OCI-LY3 (cell line): Measurements from ENCODE around the gene ITM2B.

ENCODE experiments used
- H2AFZ ChIP-seq: fragments of 200-600, 300-600 bp; shearing (Covaris generic); 2 replicates; pipeline ENCODE4 v1.6.0; 2014; ENCODE audit warnings: antibody characterized with exemption, low read depth, low read length
- H3K27ac ChIP-seq: fragments of 200-600, 300-600 bp; sonication (generic); 2 replicates; pipeline ENCODE4 v1.5.1; 2014; ENCODE audit warnings: mild to moderate bottlenecking, low read length, moderate library complexity, mixed read lengths
- H3K27me3 ChIP-seq: fragments of 200-600, 300-600 bp; sonication (generic); 2 replicates; pipeline ENCODE4 v1.6.1; 2014; ENCODE audit warnings: low read depth, low read length, mixed read lengths
- H3K36me3 ChIP-seq: fragments of 200-600, 300-600 bp; sonication (generic); replicated peaks from 2 replicates; pipeline ENCODE3; 2014; ENCODE audit warnings: low read depth, low read length, mixed read lengths
- H3K4me1 ChIP-seq: fragments of 300-600, 200-600 bp; sonication (generic); 2 replicates; pipeline ENCODE4 v1.6.1; 2014; ENCODE audit warnings: low read length, mixed read lengths
- H3K4me2 ChIP-seq: fragments of 200-600, 300-600 bp; sonication (generic); 2 replicates; pipeline ENCODE4 v1.6.1; 2014; ENCODE audit warnings: low read length, mixed read lengths
- H3K4me3 ChIP-seq: fragments of 300-600, 200-600 bp; sonication (generic); 2 replicates; pipeline ENCODE4 v1.5.1; 2014; ENCODE audit warnings: antibody characterized with exemption, mild to moderate bottlenecking, low read length, moderate library complexity
- H3K79me2 ChIP-seq: fragments of 300-600, 200-600 bp; shearing (Covaris generic); 2 replicates; pipeline ENCODE4 v1.6.1; 2014; ENCODE audit warnings: mild to moderate bottlenecking, low read length, mixed read lengths
- H3K9ac ChIP-seq: fragments of 300-600, 200-600 bp; shearing (Covaris generic); 2 replicates; pipeline ENCODE4 v1.6.0; 2014; ENCODE audit warnings: mild to moderate bottlenecking, low read length, moderate library complexity
- H3K9me3 ChIP-seq: fragments of 200-600, 300-600 bp; shearing (Covaris generic); 2 replicates; pipeline ENCODE4 v1.6.1; 2014; ENCODE audit warnings: low read length, mixed read lengths; ENCODE audit not compliant: insufficient read depth
- H4K20me1 ChIP-seq: fragments of 200-600, 300-600 bp; sonication (generic); 2 replicates; pipeline ENCODE4 v1.6.1; 2016; ENCODE audit warnings: low read length, mixed read lengths; ENCODE audit not compliant: insufficient read depth
- CTCF ChIP-seq: fragments of 200-600, 300-600 bp; sonication (generic); IDR thresholded peaks from 2 replicates; pipeline ENCODE4 v1.5.1; 2014; ENCODE audit warnings: antibody characterized with exemption, low read length, low read depth
- EZH2phosphoT487 ChIP-seq: fragments of 200-600 bp; shearing (Covaris generic); IDR thresholded peaks from 2 replicates; pipeline ENCODE4 v1.6.1; 2018; ENCODE audit warnings: antibody characterized with exemption, mixed run types, low read depth

ITM2B gene

GRCh38 chr13:48315969-48316650 is 83.1 kb downstream of the ITM2B start:
- Histone ChIP-seq H3K9me3 (no peaks in the 10 kb centered on the region), H2AFZ (no peak overlapping the region), H3K27ac (no peak overlapping the region), H4K20me1 (peaks cover 35% of the 10 kb centered on the region), H3K4me2 (no peak overlapping the region), H3K4me3 (no peak overlapping the region), H3K27me3 (no peaks in the 10 kb centered on the region), H3K36me3 (peaks cover 77% of the 10 kb centered on the region), H3K9ac (no peak overlapping the region), H3K79me2 (peaks cover 62% of the 10 kb centered on the region), H3K4me1 (no peaks in the 10 kb centered on the region)
- no peak for TF ChIP-seq CTCF
- TF ChIP-seq EZH2phosphoT487 = no peak

- Histone ChIP-seq H3K27me3 (no peaks in the 10 kb centered on the region), H3K4me1 (no peaks in the 10 kb centered on the region), H3K4me2 (no peak overlapping the region), H3K79me2 (peaks cover 60% of the 10 kb centered on the region), H2AFZ (no peak overlapping the region), H3K36me3 (peaks cover 80% of the 10 kb centered on the region), H3K9me3 (no peaks in the 10 kb centered on the region), H3K9ac (no peak overlapping the region), H3K4me3 (no peak overlapping the region), H3K27ac (no peak overlapping the region), H4K20me1 (peaks cover 33% of the 10 kb centered on the region)
- TF ChIP-seq CTCF (no peak), EZH2phosphoT487 (no peak)
Measured at GRCh38 chr13:48316826-48317510, 84.0 kb downstream of the ITM2B start.

GRCh38 chr13:48317511-48318376 is 84.7 kb downstream of the ITM2B start:
- Histone ChIP-seq H3K4me2 (no peak overlapping the region), H3K27me3 (no peaks in the 10 kb centered on the region), H3K9me3 (no peaks in the 10 kb centered on the region), H4K20me1 (peaks cover 36% of the 10 kb centered on the region), H3K4me1 (peaks cover 1% of the 10 kb centered on the region; the same call in 1 of the 2 replicates), H2AFZ (no peak overlapping the region), H3K36me3 (peaks cover 78% of the 10 kb centered on the region), H3K4me3 (no peak overlapping the region), H3K9ac (no peak overlapping the region), H3K79me2 (peaks cover 62% of the 10 kb centered on the region), H3K27ac (no peak overlapping the region)
- TF ChIP-seq CTCF (no peak), EZH2phosphoT487 (no peak)

- H3K4me3 ChIP-seq = no peak overlapping the region
- peaks cover 62% of the 10 kb centered on the region for H3K79me2 ChIP-seq
- no peak overlapping the region for H3K9ac ChIP-seq
- no peak overlapping the region for H3K4me2 ChIP-seq
- TF ChIP-seq EZH2phosphoT487 (no peak), CTCF (no peak)
- peaks cover 7% of the 10 kb centered on the region for H3K4me1 ChIP-seq
- H3K36me3 ChIP-seq = peaks cover 72% of the 10 kb centered on the region
- H3K27me3 ChIP-seq = no peaks in the 10 kb centered on the region
- no peak overlapping the region for H2AFZ ChIP-seq
- H3K9me3 ChIP-seq = no peaks in the 10 kb centered on the region
- H3K27ac ChIP-seq = no peak overlapping the region
- peaks cover 36% of the 10 kb centered on the region for H4K20me1 ChIP-seq
Measured at GRCh38 chr13:48318377-48318811, 85.4 kb downstream of the ITM2B start.
